Right lobe of liver (tissue), 4 donors: Measurements from ENCODE around the gene BRIP1.

Source experiments
- POLR2A ChIP-seq: fragments of 450-650 bp; IDR thresholded peaks from one replicate; pipeline ENCODE4 v1.6.1; 2017; ENCODE audit warnings: antibody characterized with exemption, mild to moderate bottlenecking
- TF ChIP-seq, protein P1 (sequence below), 4 donors: fragments of 200-600 bp in 3 of 4; fragments of 450-650 bp in 1 of 4; IDR thresholded peaks; one replicate each; pipeline versions ENCODE4 v1.5.1 to v1.8.0; 2016 to 2022; ENCODE audit warnings: antibody characterized with exemption in 4 of 4, mild to moderate bottlenecking in 2 of 4
- donor health status: DM: no; HTN: no; CAD: no.
- donor health status: DM: no; HTN: no; CAD: no.
- donor health status: DM: no; HTN: yes; CAD: no.

DNA sequence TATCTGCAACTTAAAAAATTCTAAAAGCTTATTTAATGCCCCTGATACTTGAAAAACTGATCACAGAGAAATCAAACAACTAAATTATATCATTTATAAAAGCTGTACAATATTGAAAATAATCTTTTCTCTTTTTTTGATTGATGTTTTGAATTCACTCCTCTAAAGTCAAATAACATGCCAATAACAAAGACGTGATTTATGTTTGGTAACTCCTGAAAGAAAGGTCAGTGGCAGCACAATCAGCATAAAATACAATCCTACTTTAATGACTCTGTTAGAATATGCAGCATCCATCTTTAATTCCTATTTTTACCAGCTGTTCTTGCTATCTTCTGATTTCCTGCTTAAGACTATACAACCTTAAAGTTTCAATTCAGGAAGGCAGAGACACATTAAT, 221.6 kb downstream of the BRIP1 start:
- no peak for TF ChIP-seq POLR2A
- TF ChIP-seq, protein P1, sequence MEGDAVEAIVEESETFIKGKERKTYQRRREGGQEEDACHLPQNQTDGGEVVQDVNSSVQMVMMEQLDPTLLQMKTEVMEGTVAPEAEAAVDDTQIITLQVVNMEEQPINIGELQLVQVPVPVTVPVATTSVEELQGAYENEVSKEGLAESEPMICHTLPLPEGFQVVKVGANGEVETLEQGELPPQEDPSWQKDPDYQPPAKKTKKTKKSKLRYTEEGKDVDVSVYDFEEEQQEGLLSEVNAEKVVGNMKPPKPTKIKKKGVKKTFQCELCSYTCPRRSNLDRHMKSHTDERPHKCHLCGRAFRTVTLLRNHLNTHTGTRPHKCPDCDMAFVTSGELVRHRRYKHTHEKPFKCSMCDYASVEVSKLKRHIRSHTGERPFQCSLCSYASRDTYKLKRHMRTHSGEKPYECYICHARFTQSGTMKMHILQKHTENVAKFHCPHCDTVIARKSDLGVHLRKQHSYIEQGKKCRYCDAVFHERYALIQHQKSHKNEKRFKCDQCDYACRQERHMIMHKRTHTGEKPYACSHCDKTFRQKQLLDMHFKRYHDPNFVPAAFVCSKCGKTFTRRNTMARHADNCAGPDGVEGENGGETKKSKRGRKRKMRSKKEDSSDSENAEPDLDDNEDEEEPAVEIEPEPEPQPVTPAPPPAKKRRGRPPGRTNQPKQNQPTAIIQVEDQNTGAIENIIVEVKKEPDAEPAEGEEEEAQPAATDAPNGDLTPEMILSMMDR (IDR thresholded peaks at IDR 0.05), result no peak
